Measurements from ENCODE around the gene BSN.
A peak's percentile ranks its signal among the peaks of the same experiment; 100 is the strongest.

The BSN gene

GRCh38 chr3:49636883-49637609 lies 82.8 kb downstream of the BSN start:
- no peak overlapping the region for H3K9ac ChIP-seq
- H4K20me1 ChIP-seq: no peaks in the 10 kb centered on the region
- H3K9me3 ChIP-seq: peaks cover 5% of the 10 kb centered on the region; the same call in 1 of the 2 replicates
- no peak overlapping the region for H3K4me2 ChIP-seq
- no peaks in the 10 kb centered on the region for H3K36me3 ChIP-seq
- no peaks in the 10 kb centered on the region for H3K27me3 ChIP-seq
- no peak overlapping the region for H3K27ac ChIP-seq
- H3K4me1 ChIP-seq: peaks cover 8% of the 10 kb centered on the region
- TF ChIP-seq Cebpa-rat (IDR thresholded peaks at IDR 0.05): no peak
- no peak overlapping the region for H3K4me3 ChIP-seq

GRCh38 chr3:49638445-49638844 lies 84.2 kb downstream of the BSN start:
- no peak overlapping the region for H3K9ac ChIP-seq
- no peak for TF ChIP-seq Cebpa-rat (IDR thresholded peaks at IDR 0.05)
- H3K4me2 ChIP-seq: peak overlapping the region; percentile 36

GRCh38 chr3:49639551-49639950 lies 85.3 kb downstream of the BSN start:
- Histone ChIP-seq H3K27me3 (no peaks in the 10 kb centered on the region), H3K9ac (no peak overlapping the region), H3K4me1 (peaks cover 8% of the 10 kb centered on the region), H4K20me1 (no peaks in the 10 kb centered on the region), H3K36me3 (no peaks in the 10 kb centered on the region), H3K27ac (no peak overlapping the region), H3K4me2 (no peak overlapping the region), H3K9me3 (no peaks in the 10 kb centered on the region), H3K4me3 (no peak overlapping the region)
- no peak for TF ChIP-seq Cebpa-rat (IDR thresholded peaks at IDR 0.05)

More at GRCh38 chr3:49638445-49638844, 84.2 kb downstream of the BSN start:
- Histone ChIP-seq H4K20me1 (no peaks in the 10 kb centered on the region), H3K27ac (no peak overlapping the region), H3K27me3 (no peaks in the 10 kb centered on the region), H3K9me3 (no peaks in the 10 kb centered on the region), H3K4me1 (peaks cover 8% of the 10 kb centered on the region), H3K4me3 (no peak overlapping the region), H3K36me3 (no peaks in the 10 kb centered on the region)

- Histone ChIP-seq H3K4me1 (peaks cover 8% of the 10 kb centered on the region), H3K27ac (no peak overlapping the region), H3K36me3 (no peaks in the 10 kb centered on the region), H3K27me3 (no peaks in the 10 kb centered on the region), H3K4me3 (no peak overlapping the region), H3K4me2 (no peak overlapping the region), H3K9me3 (no peaks in the 10 kb centered on the region), H4K20me1 (no peaks in the 10 kb centered on the region), H3K9ac (no peak overlapping the region)
- TF ChIP-seq Cebpa-rat (IDR thresholded peaks at IDR 0.05): no peak
Observed at GRCh38 chr3:49641292-49641691, 87.0 kb downstream of the BSN start.

- Histone ChIP-seq H3K36me3 (no peaks in the 10 kb centered on the region), H3K4me1 (peaks cover 12% of the 10 kb centered on the region), H3K9me3 (no peaks in the 10 kb centered on the region), H3K27me3 (no peaks in the 10 kb centered on the region), H3K9ac (no peak overlapping the region), H4K20me1 (no peaks in the 10 kb centered on the region), H3K4me2 (no peak overlapping the region), H3K4me3 (no peak overlapping the region), H3K27ac (0 out of 2 replicates have a peak overlapping the region, but pooled peaks have one; percentile 4)
- no peak for TF ChIP-seq Cebpa-rat (IDR thresholded peaks at IDR 0.05)
Observed at GRCh38 chr3:49641921-49642707, 87.8 kb downstream of the BSN start.

GRCh38 chr3:49642708-49643145 lies 88.5 kb downstream of the BSN start:
- no peak overlapping the region for H3K4me2 ChIP-seq
- no peak overlapping the region for H3K4me3 ChIP-seq
- H3K27ac ChIP-seq: no peak overlapping the region
- no peaks in the 10 kb centered on the region for H4K20me1 ChIP-seq
- H3K9ac ChIP-seq: no peak overlapping the region
- TF ChIP-seq Cebpa-rat (IDR thresholded peaks at IDR 0.05): no peak
- no peaks in the 10 kb centered on the region for H3K36me3 ChIP-seq
- H3K9me3 ChIP-seq: no peaks in the 10 kb centered on the region
- peaks cover 18% of the 10 kb centered on the region for H3K4me1 ChIP-seq
- H3K27me3 ChIP-seq: no peaks in the 10 kb centered on the region

- H3K27ac ChIP-seq: no peak overlapping the region
- H3K4me3 ChIP-seq: no peak overlapping the region
- no peaks in the 10 kb centered on the region for H3K36me3 ChIP-seq
- no peaks in the 10 kb centered on the region for H3K9me3 ChIP-seq
- no peak overlapping the region for H3K4me2 ChIP-seq
- H3K4me1 ChIP-seq: peaks cover 19% of the 10 kb centered on the region
- no peak for TF ChIP-seq Cebpa-rat (IDR thresholded peaks at IDR 0.05)
- no peaks in the 10 kb centered on the region for H3K27me3 ChIP-seq
- H4K20me1 ChIP-seq: no peaks in the 10 kb centered on the region
- no peak overlapping the region for H3K9ac ChIP-seq
Observed at GRCh38 chr3:49644684-49645083, 90.4 kb downstream of the BSN start.

- H3K9ac ChIP-seq: no peak overlapping the region
- H3K4me3 ChIP-seq: no peak overlapping the region
- H3K9me3 ChIP-seq: no peaks in the 10 kb centered on the region
- H3K4me2 ChIP-seq: no peak overlapping the region
- H3K36me3 ChIP-seq: no peaks in the 10 kb centered on the region
- no peaks in the 10 kb centered on the region for H4K20me1 ChIP-seq
- peaks cover 30% of the 10 kb centered on the region for H3K4me1 ChIP-seq
- no peak overlapping the region for H3K27ac ChIP-seq
- no peaks in the 10 kb centered on the region for H3K27me3 ChIP-seq
- no peak for TF ChIP-seq Cebpa-rat (IDR thresholded peaks at IDR 0.05)
Observed at GRCh38 chr3:49646236-49646635, 92.0 kb downstream of the BSN start.

GRCh38 chr3:49647741-49648140 lies 93.5 kb downstream of the BSN start:
- H3K27ac ChIP-seq: peak overlapping the region; percentile 31; the same call in 1 of the 2 replicates
- H3K4me2 ChIP-seq: peak overlapping the region; percentile 65

More at GRCh38 chr3:49647741-49648140, 93.5 kb downstream of the BSN start:
- H4K20me1 ChIP-seq: no peaks in the 10 kb centered on the region
- H3K27me3 ChIP-seq: no peaks in the 10 kb centered on the region
- peaks cover 37% of the 10 kb centered on the region for H3K4me1 ChIP-seq
- H3K9ac ChIP-seq: no peak overlapping the region
- H3K36me3 ChIP-seq: no peaks in the 10 kb centered on the region
- H3K9me3 ChIP-seq: no peaks in the 10 kb centered on the region
- no peak overlapping the region for H3K4me3 ChIP-seq
- no peak for TF ChIP-seq Cebpa-rat (IDR thresholded peaks at IDR 0.05)
